HG03159 (cell line): ENCODE measurements around the gene UTP15.

Source experiments
- ATAC-seq: cut with Tn5 transposase; IDR thresholded peaks from one replicate; pipeline ENCODE4 v1.9.1; 2021; ENCODE audit warnings: mild to moderate bottlenecking, moderate library complexity; ENCODE audit not compliant: unreplicated experiment

Gene UTP15

DNA sequence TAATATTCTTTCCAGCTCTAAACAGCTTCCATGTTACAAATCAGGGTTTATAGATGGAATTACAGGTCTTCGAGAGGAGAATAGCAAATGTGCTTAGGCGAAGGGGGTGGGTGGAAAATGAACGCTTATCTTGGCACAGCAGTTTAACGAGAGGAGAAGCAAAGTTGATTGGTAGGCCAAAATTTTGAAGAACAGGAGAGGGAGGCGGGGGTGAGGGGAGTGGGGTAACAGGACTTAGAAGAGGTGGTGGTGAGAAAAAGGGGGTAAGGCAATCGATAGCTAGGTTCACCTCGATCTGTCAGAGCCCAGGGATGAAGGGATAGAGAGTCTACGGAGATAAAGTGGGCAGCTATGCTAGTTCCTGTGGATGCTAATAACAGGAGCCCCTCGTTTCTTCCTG, 868 bp upstream of the UTP15 start:
- ATAC-seq: peak; percentile 5

DNA sequence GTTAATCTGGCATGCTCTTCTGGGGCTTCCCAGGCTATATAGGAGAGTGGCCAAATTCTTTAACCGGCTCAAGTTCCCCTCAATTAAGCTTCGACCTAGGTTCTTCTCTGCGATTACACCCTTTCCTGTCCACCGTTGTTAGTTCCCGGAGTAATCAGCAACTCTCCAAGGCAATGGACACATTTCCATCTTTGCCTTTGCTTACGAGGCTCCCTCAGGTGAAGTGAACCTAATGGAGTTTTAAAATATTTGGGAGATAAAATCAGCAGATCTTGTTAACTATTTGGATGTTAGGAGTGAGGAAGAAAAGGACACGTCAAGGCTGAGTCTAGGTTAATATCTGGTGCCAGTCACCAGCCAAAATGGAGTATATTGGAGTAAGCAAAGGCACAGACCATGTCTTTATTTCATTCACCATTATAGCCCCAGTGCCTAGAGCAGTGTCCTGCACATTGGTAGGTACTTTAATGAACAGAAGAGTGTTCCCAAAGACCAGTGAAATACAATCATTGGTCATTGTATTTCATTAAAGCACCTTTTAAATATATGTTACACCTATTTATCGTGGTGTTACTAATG, 515 bp downstream of the UTP15 start:
- ATAC-seq: no peak

DNA sequence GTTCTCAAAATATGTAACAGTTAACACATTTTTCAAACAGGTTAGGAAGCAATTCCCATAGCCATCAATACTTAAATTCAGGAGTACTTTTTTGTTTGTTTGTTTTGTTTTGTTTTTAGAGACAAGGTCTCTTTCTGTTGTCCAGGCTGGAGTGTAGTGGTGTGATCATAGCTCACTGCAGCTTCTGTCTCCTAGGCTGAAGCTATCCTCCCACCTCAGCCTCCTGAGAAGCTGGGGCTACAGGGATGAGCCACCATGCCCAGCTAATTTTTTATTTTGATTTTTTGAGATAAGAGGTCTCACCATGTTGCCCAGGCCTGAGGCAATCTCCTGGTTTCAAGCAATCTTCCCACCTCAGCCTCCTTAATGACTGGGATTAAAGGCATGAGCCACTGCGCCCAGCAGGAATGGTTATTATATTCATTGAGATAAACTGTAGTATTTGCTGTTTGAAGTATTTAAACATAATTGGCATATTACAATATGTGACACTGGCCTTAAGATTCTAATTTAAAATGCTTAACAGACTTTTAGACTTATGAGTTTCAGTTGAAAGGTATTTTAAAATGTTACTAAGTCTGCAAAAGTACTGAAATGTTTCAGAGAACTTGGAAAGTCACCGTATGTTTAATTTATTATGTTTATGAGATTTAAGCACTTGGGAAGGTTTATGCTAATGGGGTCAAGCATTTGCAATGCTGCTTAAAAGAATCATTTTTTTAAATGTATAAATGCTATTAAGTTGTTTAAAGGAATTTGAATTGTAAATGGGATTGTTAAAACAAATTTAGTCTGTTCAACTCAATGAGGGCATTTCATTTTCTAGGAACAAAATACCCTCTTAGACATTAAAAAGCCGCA, 17.0 kb downstream of the UTP15 start:
- no peak for ATAC-seq

DNA sequence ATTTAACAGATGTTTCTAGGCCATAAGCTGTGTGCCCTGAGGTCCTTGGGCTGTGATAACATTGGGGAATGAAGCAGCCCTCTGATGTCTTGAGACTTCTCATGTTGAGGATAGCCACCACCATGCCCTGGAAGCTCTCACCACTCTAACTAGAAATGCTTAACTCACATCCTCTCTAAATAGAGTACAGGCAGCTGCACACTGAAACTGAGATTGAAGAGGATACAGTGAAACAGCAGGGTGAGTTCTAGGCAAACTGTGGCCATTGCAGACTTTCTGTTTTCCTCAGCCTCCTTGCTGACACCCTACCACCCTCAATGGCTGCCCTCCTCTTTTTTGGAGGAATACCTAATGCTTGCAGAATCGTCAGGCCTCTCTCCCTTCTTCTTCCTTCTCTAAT, 22.4 kb downstream of the UTP15 start:
- peak; percentile 67 for ATAC-seq

DNA sequence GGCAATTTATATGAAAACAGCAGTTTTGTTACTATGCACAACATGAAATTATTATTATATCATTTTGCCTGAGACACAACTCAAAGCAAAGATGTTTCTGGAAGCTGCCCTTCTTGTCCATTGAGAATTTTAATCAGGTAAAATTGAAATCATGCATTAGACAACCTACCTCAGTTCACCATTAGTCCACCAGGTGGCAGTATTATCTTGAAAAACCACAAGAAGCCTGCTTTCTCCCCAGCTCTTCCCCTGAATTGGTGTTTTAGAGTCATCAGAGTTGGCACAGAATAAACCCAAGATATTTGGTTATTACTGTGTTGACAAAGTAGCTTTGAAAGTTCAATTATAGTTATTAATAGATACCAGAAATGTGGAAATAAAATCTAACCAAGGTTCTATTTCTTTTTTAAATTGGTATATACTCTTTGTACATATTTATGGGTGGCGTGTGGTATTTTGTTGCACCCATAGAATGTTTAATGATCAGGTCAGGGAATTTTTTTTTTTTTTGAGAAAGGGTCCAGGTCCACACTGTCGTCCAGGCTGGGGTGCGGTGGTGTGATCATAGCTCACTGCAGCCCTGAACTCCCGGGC, 25.7 kb downstream of the UTP15 start:
- ATAC-seq: no peak

DNA sequence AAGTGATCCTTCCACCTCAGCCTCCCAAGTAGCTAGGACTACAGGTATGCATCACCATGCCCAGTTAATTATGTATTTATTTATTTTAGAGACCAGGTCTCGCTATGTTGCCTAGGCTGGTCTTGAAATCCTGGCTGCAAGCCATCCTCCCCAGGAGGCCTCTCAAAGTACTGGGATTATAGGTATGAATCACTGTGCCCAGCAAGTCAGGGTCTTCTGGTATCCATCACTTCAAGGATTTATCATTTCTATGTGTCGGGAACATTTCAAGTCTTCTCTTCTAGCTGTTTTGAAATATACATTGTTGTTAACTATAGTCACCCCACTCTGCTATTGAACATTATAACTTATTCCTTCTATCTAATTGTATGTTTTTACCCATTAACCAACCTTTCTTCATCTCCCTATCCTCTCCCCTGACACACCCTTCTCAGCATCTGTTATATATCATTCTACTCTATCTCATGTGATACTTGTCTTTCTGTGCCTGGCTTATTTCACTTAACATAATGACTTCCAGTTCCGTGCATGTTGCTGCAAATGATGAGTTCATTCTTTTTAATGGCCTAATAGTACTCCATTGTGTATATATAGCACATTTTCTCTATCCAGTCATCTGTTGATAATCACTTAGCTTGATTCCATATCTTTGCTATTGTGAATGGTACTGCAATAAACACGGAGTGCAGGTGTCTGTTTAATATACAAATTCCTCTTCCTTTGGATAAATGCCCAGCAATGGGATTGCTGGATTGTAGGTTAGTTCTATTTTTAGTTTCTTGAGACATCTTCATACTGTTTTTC, 26.4 kb downstream of the UTP15 start:
- ATAC-seq: no peak

DNA sequence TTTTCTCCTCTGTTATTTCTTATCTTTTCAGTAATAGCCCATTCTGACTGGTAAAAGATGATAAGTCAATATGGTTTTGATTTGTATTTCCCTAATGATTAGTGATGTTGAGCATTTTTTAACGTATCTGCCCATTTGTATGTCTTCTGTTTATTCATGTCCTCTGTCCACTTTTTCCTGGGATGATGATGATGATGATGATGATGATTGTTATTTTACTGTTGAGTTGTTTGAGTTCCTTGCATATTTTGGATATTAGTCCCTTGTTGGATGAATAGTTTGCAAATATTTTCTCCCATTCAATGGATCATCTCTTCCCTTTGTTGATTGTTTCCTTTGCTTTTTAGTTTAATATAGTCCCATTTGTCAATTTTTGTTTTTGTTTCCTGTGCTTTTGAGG, 27.0 kb downstream of the UTP15 start:
- ATAC-seq: no peak

DNA sequence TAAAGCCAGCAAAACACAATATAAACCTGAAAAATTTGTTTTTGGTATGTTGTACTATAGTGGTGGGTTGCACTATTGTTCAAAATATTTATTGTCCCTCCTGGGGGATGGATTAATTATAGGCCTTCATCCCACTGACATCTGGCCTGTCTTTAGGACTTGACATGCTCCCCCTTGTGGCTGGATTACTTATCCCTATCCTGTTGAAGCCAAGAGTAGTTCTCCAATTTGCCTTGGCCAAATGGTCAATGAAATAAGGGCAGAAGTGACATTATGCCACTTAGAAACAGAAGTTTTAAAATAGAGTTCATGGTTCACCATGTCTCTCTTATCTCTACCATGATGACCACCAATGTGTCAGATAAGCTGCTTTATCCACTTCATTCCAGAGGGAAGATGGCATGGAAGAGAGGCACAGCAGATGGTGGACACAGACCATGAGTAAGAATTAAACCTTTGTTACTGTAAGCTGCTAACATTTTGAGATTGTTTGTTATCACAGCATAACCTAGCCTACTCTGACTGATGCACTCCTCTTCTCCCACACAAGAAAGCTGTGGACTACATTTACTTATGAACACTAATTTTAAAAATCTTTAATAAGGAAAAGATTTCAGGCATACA, 31.3 kb downstream of the UTP15 start:
- no peak for ATAC-seq

DNA sequence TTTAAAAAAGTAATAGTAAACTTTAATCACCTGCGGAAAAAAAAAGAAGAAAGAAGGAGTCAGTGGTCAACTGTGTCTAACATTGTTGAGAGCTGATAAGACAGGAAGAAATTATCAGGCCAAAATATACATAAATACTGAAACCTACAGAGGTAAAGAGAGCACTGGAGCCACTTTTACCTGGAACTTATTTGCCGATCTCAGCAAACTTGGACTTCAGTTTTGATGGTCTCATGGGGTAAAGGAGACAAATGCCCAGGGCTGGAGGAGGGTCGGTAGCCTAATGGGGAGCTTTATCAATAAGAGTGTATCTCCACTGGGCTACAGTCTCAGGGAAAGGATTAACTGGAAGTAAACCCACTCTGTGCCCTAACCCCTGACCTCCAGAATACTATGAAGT, 33.8 kb downstream of the UTP15 start:
- ATAC-seq: no peak

DNA sequence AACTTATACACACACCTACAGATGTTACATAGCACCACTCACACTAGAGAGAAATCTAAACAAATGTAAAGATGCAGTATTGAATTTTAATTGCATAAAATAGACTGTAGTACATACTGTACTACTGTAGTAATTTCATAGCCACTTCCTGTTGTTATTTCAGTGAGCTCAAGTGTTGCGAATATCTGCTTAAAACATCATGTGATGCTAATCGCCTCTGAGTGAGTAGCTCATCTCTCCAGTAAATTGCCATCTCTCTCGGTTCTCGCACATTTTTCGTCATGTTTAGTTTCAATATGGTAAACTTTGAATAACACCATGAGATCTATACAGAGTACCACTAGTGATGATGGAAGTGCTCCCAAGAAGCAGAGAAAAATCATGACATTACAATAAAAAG, 38.5 kb downstream of the UTP15 start:
- no peak for ATAC-seq

DNA sequence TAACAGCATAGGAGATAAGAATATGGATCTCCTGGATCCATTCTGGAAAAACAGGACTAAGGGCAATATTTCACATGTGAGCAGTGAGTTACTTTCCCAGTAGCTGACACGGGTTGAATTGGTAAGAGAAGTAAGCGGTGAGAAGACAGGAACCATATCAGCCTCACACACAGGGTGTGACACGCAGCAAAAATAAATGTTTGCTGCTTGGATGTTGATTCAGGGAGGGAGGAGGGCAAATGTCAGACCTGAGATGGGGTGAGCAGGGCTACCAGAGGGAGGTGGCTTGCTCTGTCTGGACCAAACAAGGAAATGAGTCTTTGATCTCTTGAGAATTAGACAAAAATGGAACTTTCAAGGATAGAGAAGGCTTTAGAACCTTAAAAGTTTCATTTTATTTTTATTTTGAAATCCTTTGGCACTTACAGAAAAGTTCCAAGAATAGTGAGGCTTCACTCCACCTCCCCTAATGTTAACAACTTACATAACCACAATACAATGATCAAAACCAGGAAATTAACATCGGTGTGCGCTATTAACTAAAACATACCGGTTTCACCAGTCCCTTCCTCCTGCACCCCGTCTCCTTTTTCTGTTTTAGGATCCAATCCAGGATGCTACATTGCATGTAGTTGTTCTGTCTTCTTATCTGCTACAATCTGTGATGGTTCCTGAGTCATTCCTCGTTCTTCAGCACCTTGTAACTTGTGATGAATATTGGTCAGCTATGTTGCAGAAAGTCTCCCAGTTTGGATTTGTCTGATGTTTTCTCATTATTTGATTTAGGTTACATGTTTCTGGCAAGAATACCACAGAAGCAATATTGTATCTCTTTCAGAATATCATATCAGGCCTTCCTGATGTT, 39.9 kb downstream of the UTP15 start:
- no peak for ATAC-seq

DNA sequence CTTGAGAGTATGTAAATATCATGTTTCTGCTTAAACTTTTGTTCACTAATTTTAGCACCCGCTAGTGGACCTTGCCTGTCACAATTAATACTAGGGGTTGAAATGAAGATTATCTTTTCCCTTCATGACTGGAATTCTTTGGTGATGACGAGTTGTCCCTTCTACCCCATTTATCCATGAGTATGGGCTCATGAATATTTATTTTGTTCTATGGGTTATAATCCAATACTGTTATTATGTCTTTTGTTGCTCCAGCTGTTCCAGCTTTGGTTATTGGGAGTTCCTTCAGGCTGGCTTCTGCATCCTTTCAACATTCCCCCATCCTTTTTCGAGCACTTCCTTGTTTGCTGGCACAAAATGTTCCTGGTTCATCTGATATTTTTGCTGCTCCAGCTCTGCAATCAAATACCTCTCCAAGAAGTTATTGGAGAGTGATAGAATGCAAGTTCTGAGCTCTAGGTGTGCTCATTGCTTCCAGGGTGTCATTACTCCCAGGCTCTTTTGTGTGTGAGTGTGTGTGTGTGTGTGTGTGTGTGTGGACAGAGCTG, 40.7 kb downstream of the UTP15 start:
- no peak for ATAC-seq

DNA sequence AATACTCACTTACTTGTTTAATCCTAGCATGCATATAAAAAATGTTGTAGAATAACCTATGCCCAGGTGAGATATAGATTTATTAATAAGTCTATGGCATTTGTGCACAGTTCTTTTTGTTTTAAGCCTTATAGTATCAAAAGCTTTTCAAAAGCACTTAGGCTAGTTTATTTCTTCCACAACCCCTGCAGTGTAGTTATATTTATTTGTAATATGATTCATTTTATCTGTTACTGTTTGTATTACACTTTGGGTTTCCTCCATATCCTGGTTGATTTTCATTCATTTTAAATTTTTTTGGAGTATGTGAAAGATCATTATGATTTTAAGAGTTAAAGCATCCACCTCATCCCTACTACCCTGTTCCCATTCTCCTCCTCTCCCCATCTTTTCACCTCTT, 41.7 kb downstream of the UTP15 start:
- ATAC-seq: no peak

DNA sequence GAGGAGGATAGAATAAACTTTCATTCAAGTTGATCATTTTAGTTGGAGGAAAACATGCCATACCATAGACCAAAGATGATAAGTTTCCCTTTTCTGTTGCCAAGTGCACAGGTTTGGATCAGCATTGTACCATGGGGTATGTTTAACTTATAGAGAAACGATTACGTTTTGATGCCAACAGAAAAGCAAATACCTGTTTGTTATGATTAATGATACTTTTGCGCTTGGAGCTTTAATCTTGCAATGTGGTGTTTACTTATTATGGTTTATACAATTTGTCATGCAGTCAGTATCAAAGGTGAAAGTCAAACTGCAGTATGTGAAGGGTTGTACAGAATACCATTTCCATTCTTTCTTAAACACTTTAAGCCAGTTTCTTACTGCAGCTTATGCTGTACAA, 47.3 kb downstream of the UTP15 start:
- no peak for ATAC-seq

DNA sequence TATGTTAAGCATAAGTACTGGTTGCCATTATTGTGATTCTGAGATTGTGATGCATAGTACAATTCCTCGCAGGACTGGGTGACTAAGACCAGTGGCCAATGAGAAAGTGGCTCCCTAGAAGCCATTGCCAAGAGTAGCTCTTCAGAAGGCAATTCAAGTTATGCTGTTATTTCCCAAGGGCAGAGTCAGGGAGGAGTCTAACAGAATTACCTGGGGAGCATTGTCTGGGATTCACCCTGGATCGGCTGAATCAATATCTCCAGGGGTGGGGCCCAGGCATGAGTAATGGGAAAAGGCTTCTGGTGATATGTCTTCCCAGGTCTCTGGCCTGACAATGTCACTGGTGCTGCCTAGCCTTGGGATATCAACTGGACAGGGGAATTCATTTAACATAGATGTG, 49.5 kb downstream of the UTP15 start:
- ATAC-seq: no peak

DNA sequence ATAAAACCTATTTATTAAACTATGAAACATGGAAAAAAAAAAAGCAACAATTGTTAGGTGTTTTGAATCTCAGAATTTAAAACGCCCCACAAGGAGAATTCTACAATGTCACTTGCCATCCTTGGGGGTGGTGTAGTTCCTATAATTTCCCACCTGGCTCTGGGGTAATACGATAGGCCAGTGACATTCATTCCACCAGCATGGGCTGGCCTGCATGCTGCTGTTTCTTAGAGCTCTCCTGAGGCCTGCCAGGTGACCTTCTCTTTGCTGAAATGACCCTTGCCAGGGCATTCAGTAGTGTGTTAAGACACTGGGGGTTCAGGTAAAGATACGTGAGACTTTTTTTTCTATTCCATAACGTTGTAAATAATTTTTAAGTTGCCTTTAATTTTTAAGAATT, 50.4 kb downstream of the UTP15 start:
- ATAC-seq: no peak

DNA sequence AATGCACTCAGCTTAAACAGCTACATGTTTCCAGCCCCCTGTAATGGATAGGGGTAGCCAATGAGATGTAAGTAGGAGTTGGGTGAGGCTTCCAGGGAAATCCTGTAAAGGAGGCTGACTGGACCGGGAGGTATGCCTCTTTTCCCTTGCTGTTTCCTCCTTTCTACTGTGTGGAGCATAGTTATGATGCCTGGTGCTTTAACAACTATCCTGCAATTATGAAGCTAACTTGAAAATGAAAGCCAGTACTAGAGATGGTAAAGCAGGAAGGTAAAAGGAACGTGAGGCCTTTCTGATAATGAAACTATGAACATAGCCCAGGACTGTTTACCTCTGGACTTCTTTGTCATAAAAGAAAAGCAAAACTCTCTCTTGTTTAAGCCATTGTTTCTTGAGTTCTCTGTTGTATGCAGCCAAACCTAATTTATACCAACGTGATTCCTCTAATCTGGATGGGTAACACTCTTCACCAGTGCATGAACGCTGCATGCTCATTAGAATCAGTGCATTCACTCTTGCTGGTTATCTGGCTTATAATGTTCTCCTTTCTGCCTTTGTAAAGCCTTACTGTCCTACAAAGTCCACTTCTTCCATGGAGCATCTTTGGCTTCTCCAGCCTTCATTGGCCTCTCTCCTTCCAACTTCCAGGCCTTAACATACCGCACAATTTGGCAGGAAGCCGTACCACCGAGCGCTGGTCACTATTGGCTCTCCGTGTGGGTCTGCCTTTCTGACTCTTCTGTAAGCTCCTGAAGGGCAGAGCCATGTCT, 52.2 kb downstream of the UTP15 start:
- ATAC-seq: peak; percentile 54

DNA sequence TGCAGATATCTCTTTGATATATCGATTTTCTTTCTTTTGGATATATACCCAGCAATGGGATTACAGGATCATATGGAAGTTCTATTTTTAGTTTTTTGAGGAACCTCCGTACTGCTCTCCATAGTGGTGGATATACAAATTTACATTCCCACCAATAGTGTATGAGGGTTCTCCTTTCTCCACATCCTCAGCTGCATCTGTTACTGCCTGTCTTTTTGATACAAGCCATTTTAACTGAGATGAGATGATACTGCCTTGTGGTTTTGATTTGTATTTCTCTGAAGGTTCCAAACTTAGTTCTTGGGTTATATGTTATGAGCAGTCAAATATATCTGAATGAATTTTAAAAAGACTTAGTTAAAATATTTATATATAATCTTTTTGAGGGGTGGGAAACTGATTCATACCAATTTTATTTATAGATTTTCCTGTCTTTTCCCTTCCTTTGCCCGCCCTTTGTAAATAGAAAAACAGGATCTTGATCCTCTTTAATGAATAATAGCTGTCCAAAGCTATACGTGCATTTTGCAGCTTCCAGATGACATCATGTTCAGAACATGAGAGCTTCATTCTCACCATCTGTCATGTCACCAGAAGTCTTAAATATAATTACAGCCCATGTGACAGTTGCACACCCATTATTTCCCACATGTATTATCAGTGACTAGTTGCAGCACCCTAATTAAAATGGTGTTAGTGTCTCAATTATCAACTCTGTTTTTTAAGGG, 54.2 kb downstream of the UTP15 start:
- no peak for ATAC-seq

DNA sequence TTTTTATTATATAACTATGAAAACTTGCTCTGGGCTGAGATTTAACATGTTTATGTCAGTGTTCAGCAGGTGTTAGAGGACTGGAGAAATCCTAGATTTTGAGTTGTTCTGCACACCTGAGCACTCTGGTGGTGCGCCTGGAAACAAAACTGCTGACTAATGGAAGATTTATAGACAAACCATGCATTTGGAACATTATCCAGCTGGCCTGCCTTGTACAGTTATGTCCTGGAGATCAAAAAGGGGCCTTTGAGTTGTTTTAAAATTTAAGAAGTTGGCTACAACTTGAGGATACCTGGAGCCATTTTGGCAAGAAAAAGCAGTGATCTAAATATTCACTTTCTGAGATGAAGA, 54.8 kb downstream of the UTP15 start:
- ATAC-seq: no peak
